ENCODE measurements around the gene DTNB.

DNA sequence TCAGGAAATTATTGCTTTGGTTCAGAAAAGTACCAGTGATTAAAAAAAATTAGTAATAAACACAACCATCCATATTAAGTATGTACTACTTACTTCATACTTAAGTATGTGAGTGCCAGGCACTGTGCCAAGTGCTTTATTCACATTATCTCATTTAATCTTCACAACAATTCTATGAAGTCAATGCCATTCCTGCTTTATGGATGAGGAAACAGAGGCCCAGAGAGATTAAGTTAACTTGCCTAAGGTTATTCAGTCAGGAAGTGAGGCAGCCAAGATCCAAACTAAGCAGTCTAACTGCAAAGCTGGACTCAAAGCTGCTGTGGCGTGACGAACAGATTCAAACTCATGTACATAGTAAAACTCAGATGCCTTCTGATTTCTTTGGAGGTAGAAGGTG lies 22.3 kb downstream of the DTNB start:
- no peak for TF ChIP-seq POLR2A (IDR thresholded peaks at IDR 0.05)
- TF ChIP-seq, protein P1, sequence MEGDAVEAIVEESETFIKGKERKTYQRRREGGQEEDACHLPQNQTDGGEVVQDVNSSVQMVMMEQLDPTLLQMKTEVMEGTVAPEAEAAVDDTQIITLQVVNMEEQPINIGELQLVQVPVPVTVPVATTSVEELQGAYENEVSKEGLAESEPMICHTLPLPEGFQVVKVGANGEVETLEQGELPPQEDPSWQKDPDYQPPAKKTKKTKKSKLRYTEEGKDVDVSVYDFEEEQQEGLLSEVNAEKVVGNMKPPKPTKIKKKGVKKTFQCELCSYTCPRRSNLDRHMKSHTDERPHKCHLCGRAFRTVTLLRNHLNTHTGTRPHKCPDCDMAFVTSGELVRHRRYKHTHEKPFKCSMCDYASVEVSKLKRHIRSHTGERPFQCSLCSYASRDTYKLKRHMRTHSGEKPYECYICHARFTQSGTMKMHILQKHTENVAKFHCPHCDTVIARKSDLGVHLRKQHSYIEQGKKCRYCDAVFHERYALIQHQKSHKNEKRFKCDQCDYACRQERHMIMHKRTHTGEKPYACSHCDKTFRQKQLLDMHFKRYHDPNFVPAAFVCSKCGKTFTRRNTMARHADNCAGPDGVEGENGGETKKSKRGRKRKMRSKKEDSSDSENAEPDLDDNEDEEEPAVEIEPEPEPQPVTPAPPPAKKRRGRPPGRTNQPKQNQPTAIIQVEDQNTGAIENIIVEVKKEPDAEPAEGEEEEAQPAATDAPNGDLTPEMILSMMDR (IDR thresholded peaks at IDR 0.05) = no peak
- TF ChIP-seq EP300 (IDR thresholded peaks at IDR 0.05) = no peak

All from ovary (tissue), 3 donors.